Right atrium auricular region (tissue), 2 donors: ENCODE data around the gene ATP6V1B1. TPM values are rescaled to one million over a fixed set of nuclear protein-coding genes. Genes with fewer than 3 reads are reported as not detected.

ENCODE experiments used
- DNase-seq: peaks from one replicate; pipeline ENCODE4 v3.0.0-alpha.2; 2019; ENCODE audit warnings: low spot score
- H3K27ac ChIP-seq, 2 donors: fragments of 200-600 bp; sonication (generic); 1 replicate in 1 of 2; 2 replicates in 1 of 2; pipeline ENCODE4 v1.5.1; 2016 to 2019
- H3K27me3 ChIP-seq, 2 donors: fragments of 200-600 bp; sonication (generic); one replicate each; pipeline versions ENCODE4 v1.5.1 to v1.6.0; 2017 to 2019
- H3K36me3 ChIP-seq: fragments of 200-600 bp; sonication (generic); one replicate; pipeline ENCODE4 v1.5.1; 2016
- H3K4me1 ChIP-seq, 2 donors: fragments of 200-600 bp; sonication (generic); one replicate each; pipeline versions ENCODE4 v1.5.1 to v1.6.0; 2017 to 2019
- H3K4me3 ChIP-seq, 2 donors: fragments of 200-600 bp; sonication (generic); 1 replicate in 1 of 2; 2 replicates in 1 of 2; pipeline ENCODE4 v1.5.1; 2017 to 2019; ENCODE audit warnings: mild to moderate bottlenecking in 1 of 2, moderate library complexity in 1 of 2
- H3K9me3 ChIP-seq, 2 donors: fragments of 200-600 bp; sonication (generic); one replicate each; pipeline ENCODE4 v1.5.1; 2019
- total RNA-seq, 2 donors: library from RNA; depleted of rRNA; stranded (reverse); fragments of >200 nt; gene quantifications; one replicate each; pipeline ENCODE4 v1.1.0, GENCODE V29; 2016
- TF ChIP-seq, protein P1 (sequence below), 2 donors: fragments of 200-600 bp; sonication (generic); IDR thresholded peaks; one replicate each; pipeline ENCODE4 v1.5.1; 2019; ENCODE audit warnings: antibody characterized with exemption in 2 of 2

Gene ATP6V1B1
- not detected for total RNA-seq

DNA sequence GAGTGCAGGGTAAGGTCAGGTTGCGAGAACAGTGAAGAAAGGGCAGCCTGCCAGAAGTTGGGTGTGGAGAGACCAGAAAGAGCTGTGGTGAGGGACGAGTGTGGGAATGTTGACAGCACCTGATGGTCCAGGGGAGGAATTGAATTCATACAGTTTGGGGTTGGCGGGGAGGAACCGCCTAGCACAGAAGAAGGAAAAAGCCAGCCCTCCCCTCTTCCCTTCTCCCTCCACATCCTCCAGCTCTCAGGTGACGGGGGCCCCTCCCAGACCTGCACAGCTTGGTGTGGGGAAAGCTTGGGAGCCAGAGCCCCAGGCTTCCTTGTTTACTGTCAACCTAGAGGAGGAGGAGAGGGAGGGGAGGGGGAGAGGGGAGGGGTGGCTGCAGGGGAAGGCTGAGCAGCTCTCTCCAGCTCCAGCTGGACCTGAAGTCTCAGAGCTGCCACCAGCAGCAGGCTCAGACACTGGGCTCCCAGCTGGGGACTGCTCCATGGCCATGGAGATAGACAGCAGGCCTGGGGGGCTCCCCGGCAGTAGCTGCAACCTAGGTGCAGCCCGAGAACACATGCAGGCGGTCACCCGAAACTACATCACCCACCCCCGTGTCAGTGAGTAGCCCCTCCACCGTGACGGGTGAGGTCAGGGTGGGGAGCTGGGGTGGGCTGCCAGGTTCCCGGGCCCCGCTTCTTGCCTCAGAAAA lies at the start of gene ATP6V1B1:
Gene ATP6V1B1, plus strand, starts transcription at position 433 of the 697 bp plus-strand sequence. Its CDS starts 55 bp downstream, at position 488.
- H3K4me1 ChIP-seq, result no peaks in the 10 kb centered on the region
- TF ChIP-seq, protein P1, sequence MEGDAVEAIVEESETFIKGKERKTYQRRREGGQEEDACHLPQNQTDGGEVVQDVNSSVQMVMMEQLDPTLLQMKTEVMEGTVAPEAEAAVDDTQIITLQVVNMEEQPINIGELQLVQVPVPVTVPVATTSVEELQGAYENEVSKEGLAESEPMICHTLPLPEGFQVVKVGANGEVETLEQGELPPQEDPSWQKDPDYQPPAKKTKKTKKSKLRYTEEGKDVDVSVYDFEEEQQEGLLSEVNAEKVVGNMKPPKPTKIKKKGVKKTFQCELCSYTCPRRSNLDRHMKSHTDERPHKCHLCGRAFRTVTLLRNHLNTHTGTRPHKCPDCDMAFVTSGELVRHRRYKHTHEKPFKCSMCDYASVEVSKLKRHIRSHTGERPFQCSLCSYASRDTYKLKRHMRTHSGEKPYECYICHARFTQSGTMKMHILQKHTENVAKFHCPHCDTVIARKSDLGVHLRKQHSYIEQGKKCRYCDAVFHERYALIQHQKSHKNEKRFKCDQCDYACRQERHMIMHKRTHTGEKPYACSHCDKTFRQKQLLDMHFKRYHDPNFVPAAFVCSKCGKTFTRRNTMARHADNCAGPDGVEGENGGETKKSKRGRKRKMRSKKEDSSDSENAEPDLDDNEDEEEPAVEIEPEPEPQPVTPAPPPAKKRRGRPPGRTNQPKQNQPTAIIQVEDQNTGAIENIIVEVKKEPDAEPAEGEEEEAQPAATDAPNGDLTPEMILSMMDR (IDR thresholded peaks at IDR 0.05), result no peak
- H3K27ac ChIP-seq, result no peak within 1 kb of the TSS
- no peak within 1 kb of the TSS for H3K4me3 ChIP-seq
- H3K27me3 ChIP-seq, result no peaks in the 10 kb centered on the region
- no peak for DNase-seq
- no peaks in the 10 kb centered on the region for H3K36me3 ChIP-seq
- H3K9me3 ChIP-seq, result no peaks in the 10 kb centered on the region

DNA sequence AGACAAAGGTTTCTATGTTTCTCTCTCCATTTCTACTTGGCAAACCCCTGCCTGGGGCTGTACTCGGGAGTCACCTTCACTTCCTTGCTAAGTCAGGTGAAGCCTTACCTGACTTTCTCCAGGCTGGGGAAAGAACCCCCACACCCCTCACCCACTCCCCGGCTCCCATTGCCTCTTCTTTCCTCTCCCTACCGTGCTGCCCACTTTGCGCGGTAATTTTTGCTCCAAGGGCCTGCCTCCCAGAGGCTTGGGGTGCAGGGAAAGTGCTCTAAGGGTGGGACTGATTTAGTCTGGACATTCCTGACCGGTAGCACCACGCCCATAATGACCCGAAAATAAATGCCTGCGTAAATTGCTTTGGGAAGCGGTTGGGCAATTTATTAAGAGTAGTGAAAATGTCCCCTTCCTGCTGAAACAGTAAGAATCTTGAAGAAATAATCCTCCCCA lies 49.1 kb upstream of the ATP6V1B1 start:
- peaks cover 0 to 8% of the 10 kb centered on the region in 2 donors for H3K9me3 ChIP-seq
- no peaks in the 10 kb centered on the region for H3K36me3 ChIP-seq
- H3K27ac ChIP-seq, result no peak overlapping the region
- H3K4me1 ChIP-seq, result peaks cover 0 to 23% of the 10 kb centered on the region in 2 donors
- H3K4me3 ChIP-seq, result no peak overlapping the region
- TF ChIP-seq, protein P1 (IDR thresholded peaks at IDR 0.05), result no peak
- peak; percentile 38 for DNase-seq
- H3K27me3 ChIP-seq, result peaks cover 38 to 52% of the 10 kb centered on the region in 2 donors

DNA sequence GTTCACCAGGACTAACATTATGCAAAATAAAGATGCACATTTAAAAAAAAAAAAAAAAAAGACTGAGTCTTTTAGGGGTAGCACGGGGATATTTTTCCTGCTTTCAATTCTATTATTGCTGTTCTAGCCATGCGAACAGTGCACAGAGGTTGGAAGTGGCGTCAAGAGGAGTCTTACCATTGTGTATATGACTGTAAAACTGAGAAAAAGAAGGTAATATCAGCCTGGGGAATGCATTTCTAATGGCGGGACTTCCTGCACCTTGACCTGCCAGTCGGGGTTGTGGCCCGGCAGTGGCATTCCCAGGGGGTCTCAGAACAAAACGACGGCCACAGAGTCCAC lies 48.5 kb upstream of the ATP6V1B1 start:
- Histone ChIP-seq H3K27ac (peak overlapping the region in 1 of 2 donors; percentile 50), H3K36me3 (no peaks in the 10 kb centered on the region), H3K27me3 (peaks cover 38 to 52% of the 10 kb centered on the region in 2 donors), H3K9me3 (peaks cover 0 to 8% of the 10 kb centered on the region in 2 donors), H3K4me1 (peaks cover 0 to 23% of the 10 kb centered on the region in 2 donors), H3K4me3 (peak overlapping the region; percentile 12 to 50)
- no peak for DNase-seq
- TF ChIP-seq, protein P1 (IDR thresholded peaks at IDR 0.05), result no peak

DNA sequence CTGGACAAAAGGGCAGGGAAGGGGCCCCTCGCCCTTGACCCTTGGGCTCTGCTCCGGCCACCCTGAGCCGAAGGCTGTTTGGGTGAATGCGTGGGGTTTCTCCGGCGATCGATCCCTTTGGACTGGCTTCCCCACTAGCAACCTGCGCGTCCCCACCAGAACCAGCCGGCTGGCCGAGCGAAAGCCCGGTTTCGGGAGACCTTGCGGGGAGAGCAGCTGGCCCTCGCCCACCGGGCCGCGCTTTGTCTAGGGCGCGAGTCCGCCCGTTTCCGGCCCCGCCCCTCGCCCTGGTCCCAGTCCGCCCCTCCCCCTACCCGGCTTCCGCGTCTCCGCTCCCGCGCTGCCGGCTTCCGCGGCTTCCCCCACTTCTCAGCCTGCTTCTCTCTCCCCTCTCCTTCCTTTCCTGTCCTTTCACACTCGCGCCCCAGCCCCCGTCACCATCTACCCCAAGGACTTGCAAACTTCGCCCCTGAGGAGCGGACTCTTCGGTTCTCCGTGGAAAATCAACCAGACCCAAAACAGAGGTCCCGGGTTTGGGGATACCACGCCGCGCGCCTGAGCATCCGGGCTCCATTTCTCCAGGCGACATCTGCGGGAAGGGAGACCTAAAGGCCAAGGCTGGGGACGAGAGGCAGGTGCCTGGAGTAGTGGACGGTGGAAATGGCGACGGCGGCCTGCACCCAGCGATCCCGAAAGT lies 48.0 kb upstream of the ATP6V1B1 start:
- DNase-seq, result peak; percentile 55
- Histone ChIP-seq H3K36me3 (no peaks in the 10 kb centered on the region), H3K27me3 (peaks cover 38 to 52% of the 10 kb centered on the region in 2 donors), H3K9me3 (peaks cover 0 to 8% of the 10 kb centered on the region in 2 donors), H3K27ac (peak overlapping the region in 1 of 2 donors; percentile 50), H3K4me1 (peaks cover 0 to 23% of the 10 kb centered on the region in 2 donors), H3K4me3 (peak overlapping the region; percentile 12 to 50)
- TF ChIP-seq, protein P1 (IDR thresholded peaks at IDR 0.05), result no peak

DNA sequence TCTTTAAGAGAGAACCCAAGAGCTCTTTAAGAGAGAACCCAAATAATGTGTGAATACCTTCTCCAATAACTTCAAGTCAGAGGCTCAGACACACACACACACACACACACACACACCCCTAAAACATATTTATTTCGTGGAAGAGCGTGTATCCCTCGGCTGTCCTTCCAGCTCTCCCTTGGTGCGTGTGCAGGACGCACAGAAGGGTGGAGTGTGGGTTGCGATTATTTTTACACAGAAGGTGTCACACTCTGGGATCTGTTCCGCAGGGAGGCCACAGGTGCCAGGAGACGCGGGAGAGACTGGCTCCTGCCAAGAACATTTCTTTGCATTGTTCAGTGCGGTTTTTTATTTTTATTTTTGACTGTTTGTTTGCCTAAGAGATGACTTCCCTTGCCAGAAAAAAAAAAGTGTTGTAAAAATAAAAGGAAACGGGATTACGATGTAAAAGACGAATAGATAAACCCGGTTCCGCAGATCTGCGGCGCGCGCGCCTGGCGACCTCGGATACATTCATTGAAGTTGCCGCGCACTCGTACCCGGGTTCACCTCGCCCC lies 47.3 kb upstream of the ATP6V1B1 start:
- H3K27me3 ChIP-seq, result peaks cover 38 to 48% of the 10 kb centered on the region in 2 donors
- H3K36me3 ChIP-seq, result no peaks in the 10 kb centered on the region
- DNase-seq, result peak; percentile 23
- peaks cover 0 to 3% of the 10 kb centered on the region in 2 donors for H3K9me3 ChIP-seq
- peaks cover 0 to 23% of the 10 kb centered on the region in 2 donors for H3K4me1 ChIP-seq
- H3K27ac ChIP-seq, result peak overlapping the region in 1 of 2 donors; percentile 11
- peak overlapping the region in 1 of 2 donors; percentile 50 for H3K4me3 ChIP-seq
- TF ChIP-seq, protein P1 (IDR thresholded peaks at IDR 0.05), result no peak
